Heart right ventricle (tissue), 16 donors: ENCODE data around the gene LARGE1. TPM values are rescaled to one million over a fixed set of nuclear protein-coding genes. Genes with fewer than 3 reads are reported as not detected.

Experiments used
- ATAC-seq, 8 donors: fragments of 200-7000 bp; cut with Tn5 transposase; one replicate each; pipeline ENCODE4 v1.9.1; 2020; ENCODE audit warnings: mild to moderate bottlenecking in 8 of 8, moderate library complexity in 8 of 8, moderate number of reproducible peaks in 1 of 8
- DNase-seq, 2 donors: peaks; one replicate each; pipeline ENCODE4 v3.0.0-alpha.2; 2020
- H3K27ac ChIP-seq, 10 donors: fragments of 200-600 bp; sonication (generic) in 2 of 10; one replicate each; pipeline versions ENCODE4 v1.5.0 to v1.8.0; 2020 to 2022; ENCODE audit warnings: mild to moderate bottlenecking in 3 of 10
- H3K27me3 ChIP-seq, 7 donors: fragments of 200-600 bp; one replicate each; pipeline ENCODE4 v1.8.0; 2021 to 2022; ENCODE audit warnings: mild to moderate bottlenecking in 2 of 7
- H3K36me3 ChIP-seq, 9 donors: fragments of 200-600 bp; sonication (generic) in 1 of 9; one replicate each; pipeline versions ENCODE4 v1.5.0 to v1.8.0; 2020 to 2022; ENCODE audit warnings: mild to moderate bottlenecking in 2 of 9
- H3K4me1 ChIP-seq, 9 donors: fragments of 200-600 bp; sonication (generic) in 1 of 9; one replicate each; pipeline versions ENCODE4 v1.5.0 to v1.8.0; 2020 to 2022; ENCODE audit warnings: mild to moderate bottlenecking in 4 of 9
- H3K4me3 ChIP-seq, 10 donors: fragments of 200-600 bp; sonication (generic) in 2 of 10; one replicate each; pipeline versions ENCODE4 v1.5.0 to v1.8.0; 2020 to 2022; ENCODE audit warnings: mild to moderate bottlenecking in 7 of 10, moderate library complexity in 2 of 10
- H3K9me3 ChIP-seq, 11 donors: fragments of 200-600 bp in 10 of 11; sonication (generic) in 2 of 11; one replicate each; pipeline versions ENCODE4 v1.5.0 to v1.8.0; 2013 to 2022; ENCODE audit warnings: mild to moderate bottlenecking in 2 of 11, control low read depth in 1 of 11, moderate library complexity in 1 of 11
- WGBS, 2 donors: extraction: QIAGEN DNeasy Blood & Tissue Kit; methylation state at CpG; one replicate each; pipeline ENCODE4 v1.1.7; 2013; ENCODE audit warnings: inconsistent platforms in 1 of 2; 5-methylcytosine and 5-hydroxymethylcytosine counted together
- intact Hi-C, 10 donors: fragments of 100-400 bp; cut with DNase I; formaldehyde crosslinking; loops; one replicate each; pipeline versions ENCODE4 v1.11.1 to v1.14.2; 2022
- polyA plus RNA-seq, 2 donors: library from polyadenylated mRNA; stranded (reverse); fragments of 200-250 nt; gene quantifications; one replicate each; pipeline ENCODE4 v1.2.3, GENCODE V29; 2013
- total RNA-seq, 10 donors: library from RNA; stranded (reverse); fragmentation: NEBNext Ultra II Directional in 3 of 10; extraction: Animal tissue kit (Norgen Biotek cat#: 25700) in 3 of 10; gene quantifications; one replicate each; pipeline versions ENCODE4 v1.2.1 to v1.2.4, GENCODE V29; 2021 to 2023
- TF ChIP-seq, protein P1 (sequence below), 9 donors: fragments of 200-600 bp; sonication (generic) in 2 of 9; IDR thresholded peaks; one replicate each; pipeline versions ENCODE4 v1.5.0 to v1.8.0; 2021 to 2022; ENCODE audit warnings: antibody characterized with exemption in 9 of 9, mild to moderate bottlenecking in 5 of 9, moderate library complexity in 1 of 9
- donor health status: Arrhythmogenic right ventricular cardiomyopathy.
- donor health status: ischemic (EF 13 %, LVEDD 7.1; RV severe dilation, severe dysfunction).
- donor health status: healthy with polysubstance abuse.
- donor health status: DM: no; HTN: yes; CAD: no.
- donor health status: DM: no; HTN: no; CAD: no.
- donor health status: ischemic (EF 25% LVEDD 6.9; RV normal size, moderate dysfunction).
- donor health status: ischemic (EF 25% LVEDD 5.7; RV mildly dilated, moderate dysfunction).
- donor health status: healthy.
- donor health status: DM: yes; HTN: yes; CAD: no.
- donor health status: Ischemic cardiomyopathy.
- donor health status: ischemic (EF 35%, LVEDD 5.7; RV mildly dilated, moderate dysfunction).
- donor health status: nonischemic (EF 11% LVEDD 7.7; RV severe dilation, severe dysfunction).
- donor health status: DM: yes; HTN: yes; CAD: no.
- donor health status: PGD.
- donor health status: ischemic (EF 29% LVEDD 5.4; RV normal size, mild dysfunction).
- donor health status: nonischemic (EF 23%, LVEDD 6.1; RV moderate dilation, normal function).

Gene LARGE1
- total and polyA plus RNA-seq, 12 donors = 33.7 to 184 (median 144) TPM

DNA sequence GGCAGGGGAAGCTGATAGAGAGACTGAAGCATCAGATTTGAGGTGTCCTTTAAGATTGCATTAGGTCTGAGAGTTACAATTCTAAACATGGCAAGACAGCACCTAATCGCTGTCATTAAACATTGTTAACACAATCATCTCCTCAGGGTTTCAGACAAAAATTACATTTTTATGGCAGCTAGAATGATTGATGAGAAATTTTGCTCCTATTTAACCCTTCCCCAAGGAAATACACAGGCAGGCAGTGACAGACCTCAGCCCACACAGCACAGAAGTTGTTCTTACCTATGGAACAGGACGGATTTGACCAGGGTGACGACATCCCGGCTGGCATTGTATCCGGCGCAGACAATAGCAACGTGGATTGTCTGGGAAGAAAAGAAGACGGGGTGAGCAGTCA lies 294.3 kb downstream of the LARGE1 start:
- Histone ChIP-seq H3K36me3 (peaks cover 0 to 27% (median 0%) of the 10 kb centered on the region in 9 donors), H3K4me3 (no peak overlapping the region), H3K27me3 (no peaks in the 10 kb centered on the region), H3K4me1 (peaks cover 0 to 6% (median 0%) of the 10 kb centered on the region in 9 donors), H3K27ac (no peak overlapping the region), H3K9me3 (no peaks in the 10 kb centered on the region)
- DNase-seq (no peak), ATAC-seq (no peak)
- 88 to 94% methylated on average over 8 of the region's 8 CpGs for WGBS, 2 donors
- intact Hi-C loops = no loop called here
- TF ChIP-seq, protein P1, sequence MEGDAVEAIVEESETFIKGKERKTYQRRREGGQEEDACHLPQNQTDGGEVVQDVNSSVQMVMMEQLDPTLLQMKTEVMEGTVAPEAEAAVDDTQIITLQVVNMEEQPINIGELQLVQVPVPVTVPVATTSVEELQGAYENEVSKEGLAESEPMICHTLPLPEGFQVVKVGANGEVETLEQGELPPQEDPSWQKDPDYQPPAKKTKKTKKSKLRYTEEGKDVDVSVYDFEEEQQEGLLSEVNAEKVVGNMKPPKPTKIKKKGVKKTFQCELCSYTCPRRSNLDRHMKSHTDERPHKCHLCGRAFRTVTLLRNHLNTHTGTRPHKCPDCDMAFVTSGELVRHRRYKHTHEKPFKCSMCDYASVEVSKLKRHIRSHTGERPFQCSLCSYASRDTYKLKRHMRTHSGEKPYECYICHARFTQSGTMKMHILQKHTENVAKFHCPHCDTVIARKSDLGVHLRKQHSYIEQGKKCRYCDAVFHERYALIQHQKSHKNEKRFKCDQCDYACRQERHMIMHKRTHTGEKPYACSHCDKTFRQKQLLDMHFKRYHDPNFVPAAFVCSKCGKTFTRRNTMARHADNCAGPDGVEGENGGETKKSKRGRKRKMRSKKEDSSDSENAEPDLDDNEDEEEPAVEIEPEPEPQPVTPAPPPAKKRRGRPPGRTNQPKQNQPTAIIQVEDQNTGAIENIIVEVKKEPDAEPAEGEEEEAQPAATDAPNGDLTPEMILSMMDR (IDR thresholded peaks at IDR 0.05) = no peak

DNA sequence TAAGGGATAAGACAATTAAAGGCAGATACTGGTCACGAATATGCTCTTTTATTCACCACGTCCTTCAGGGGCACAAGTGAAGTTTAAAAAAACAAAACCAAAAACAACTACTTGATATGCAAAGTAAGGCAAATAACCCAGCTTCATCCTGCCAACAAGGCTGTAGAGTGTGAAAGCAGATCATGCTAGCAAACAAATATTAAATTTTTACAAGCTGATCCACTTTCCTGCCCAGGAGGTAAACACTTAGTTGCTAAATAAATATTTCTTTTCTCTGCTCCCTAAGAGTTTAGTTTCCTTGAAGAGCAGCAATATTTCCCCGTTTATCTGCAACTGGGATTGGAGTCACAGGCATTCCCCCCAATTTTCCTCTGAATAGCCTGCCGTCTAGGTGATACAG lies 300.2 kb downstream of the LARGE1 start:
- Histone ChIP-seq H3K36me3 (peaks cover 0 to 34% (median 0%) of the 10 kb centered on the region in 9 donors), H3K4me3 (no peak overlapping the region), H3K27me3 (no peaks in the 10 kb centered on the region), H3K4me1 (peaks cover 0 to 8% (median 3%) of the 10 kb centered on the region in 9 donors), H3K9me3 (peaks cover 0 to 10% (median 0%) of the 10 kb centered on the region in 11 donors), H3K27ac (no peak overlapping the region)
- intact Hi-C loops = no loop called here
- no peak for DNase-seq
- no peak for ATAC-seq
- TF ChIP-seq, protein P1 (IDR thresholded peaks at IDR 0.05) = no peak
- 95% methylated on average over 4 of the region's 4 CpGs for WGBS, 2 donors

DNA sequence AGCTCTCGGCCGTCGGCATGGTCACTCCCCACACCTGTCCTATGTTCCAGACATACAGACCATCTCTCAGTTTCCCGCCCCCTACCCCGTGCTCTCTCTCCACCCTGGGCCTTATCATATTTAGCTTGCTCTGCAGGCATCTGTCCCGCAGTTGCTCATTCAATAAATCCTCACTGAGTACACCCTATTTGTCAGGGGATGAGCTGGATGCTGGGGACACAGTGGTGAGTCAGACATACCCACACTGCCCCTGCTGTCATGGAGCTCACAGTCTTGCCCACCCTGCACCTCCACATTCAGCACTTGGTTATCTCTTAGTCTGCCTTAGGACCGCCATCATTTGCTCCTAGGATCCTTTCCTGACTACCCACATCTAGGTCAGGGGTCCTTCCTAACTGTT lies 313.8 kb downstream of the LARGE1 start:
- Histone ChIP-seq H3K4me3 (no peak overlapping the region), H3K27ac (peak overlapping the region in 8 of 10 donors; percentile 63 to 83 (median 77)), H3K27me3 (no peaks in the 10 kb centered on the region), H3K4me1 (peaks cover 0 to 37% (median 12%) of the 10 kb centered on the region in 9 donors), H3K9me3 (peaks cover 0 to 8% (median 0%) of the 10 kb centered on the region in 11 donors), H3K36me3 (peaks cover 0 to 23% (median 0%) of the 10 kb centered on the region in 9 donors)
- peak in 3 of 8 donors; percentile 8 to 37 (median 9) for ATAC-seq
- WGBS, 2 donors = 86 to 89% methylated on average over 7 of the region's 7 CpGs
- intact Hi-C loops = loop anchor here in 2 of 10 donors (10.0 kb wide), 3 partner anchors 48 to 118 kb away; no protein-coding TSS in a partner anchor
- TF ChIP-seq, protein P1 (IDR thresholded peaks at IDR 0.05) = no peak
- no peak for DNase-seq

DNA sequence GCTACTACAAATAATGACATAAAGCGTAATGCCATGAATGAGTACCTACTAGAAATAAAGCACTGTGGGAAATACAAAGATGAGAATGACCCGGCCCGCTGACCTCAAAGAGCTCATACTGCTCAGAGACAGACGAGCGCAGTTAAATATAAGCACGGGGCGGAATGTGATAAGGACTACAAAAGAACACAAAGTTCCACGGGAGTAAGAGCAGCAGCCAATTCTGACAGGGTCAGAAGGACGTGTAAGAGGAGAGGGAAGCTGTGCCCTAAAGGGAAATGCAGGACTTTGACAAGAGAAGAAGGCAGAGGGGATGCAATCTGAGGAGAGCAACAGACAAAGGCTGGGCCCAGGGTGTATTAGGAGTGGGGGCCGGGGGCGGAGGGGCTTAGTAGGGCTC lies 314.6 kb downstream of the LARGE1 start:
- Histone ChIP-seq H3K9me3 (peaks cover 0 to 2% (median 0%) of the 10 kb centered on the region in 11 donors), H3K27ac (peak overlapping the region; percentile 38 to 83 (median 74)), H3K4me3 (no peak overlapping the region), H3K4me1 (peaks cover 0 to 37% (median 12%) of the 10 kb centered on the region in 9 donors), H3K36me3 (peaks cover 0 to 23% (median 0%) of the 10 kb centered on the region in 9 donors), H3K27me3 (no peaks in the 10 kb centered on the region)
- WGBS, 2 donors = 35 to 52% methylated on average over 11 of the region's 11 CpGs
- intact Hi-C loops = loop anchor here in 2 of 10 donors (10.0 kb wide), 3 partner anchors 49 to 119 kb away; no protein-coding TSS in a partner anchor
- TF ChIP-seq, protein P1 (IDR thresholded peaks at IDR 0.05) = no peak
- ATAC-seq (peak; percentile 87 to 97 (median 94)), DNase-seq (peak in 1 of 2 donors; percentile 64)
